ENCODE measurements around the gene NKD1.
A peak's percentile ranks its signal among the peaks of the same experiment; 100 is the strongest.

Gene NKD1

GRCh38 chr16:50616883-50617645, 68.9 kb downstream of the NKD1 start:
- no peak for DNase-seq

- DNase-seq: no peak
Observed at GRCh38 chr16:50617646-50618184, 69.5 kb downstream of the NKD1 start.

- DNase-seq: no peak
Observed at GRCh38 chr16:50618238-50618918, 70.2 kb downstream of the NKD1 start.

- no peak for DNase-seq
Observed at GRCh38 chr16:50619702-50620491, 71.7 kb downstream of the NKD1 start.

GRCh38 chr16:50620646-50621451, 72.7 kb downstream of the NKD1 start:
- DNase-seq: no peak

GRCh38 chr16:50621452-50621792, 73.2 kb downstream of the NKD1 start:
- DNase-seq: no peak

- DNase-seq: no peak
Observed at GRCh38 chr16:50622029-50622428, 73.8 kb downstream of the NKD1 start.

- DNase-seq: no peak
Observed at GRCh38 chr16:50622643-50623369, 74.6 kb downstream of the NKD1 start.

- DNase-seq: no peak
Observed at GRCh38 chr16:50624449-50624970, 76.3 kb downstream of the NKD1 start.

- no peak for DNase-seq
Observed at GRCh38 chr16:50625374-50625773, 77.2 kb downstream of the NKD1 start.

GRCh38 chr16:50626868-50627267, 78.7 kb downstream of the NKD1 start:
- no peak for DNase-seq

GRCh38 chr16:50627419-50627818, 79.2 kb downstream of the NKD1 start:
- peak; percentile 49 to 61 for DNase-seq

GRCh38 chr16:50628156-50628802, 80.1 kb downstream of the NKD1 start:
- no peak for DNase-seq

- DNase-seq: no peak
Observed at GRCh38 chr16:50629334-50629733, 81.1 kb downstream of the NKD1 start.

- no peak for DNase-seq
Observed at GRCh38 chr16:50630394-50631020, 82.3 kb downstream of the NKD1 start.

GRCh38 chr16:50631249-50631984, 83.2 kb downstream of the NKD1 start:
- DNase-seq: no peak

- DNase-seq: no peak
Observed at GRCh38 chr16:50631985-50632576, 83.9 kb downstream of the NKD1 start.

GRCh38 chr16:50632927-50633800, 85.0 kb downstream of the NKD1 start:
- no peak for DNase-seq

Data from CD4-positive, alpha-beta T cell treated with Interleukin-4 for 1 hour (primary cell).